Endometrium (tissue), 2 donors: ENCODE measurements around the gene TSLP.

Experiments
- FAIRE-seq: peaks from 2 replicates; lab custom pipeline; 2012; peaks lifted over from hg19 to GRCh38; lab: Jason Lieb, UNC
- donor health status: control.
- donor health status: control.

The TSLP gene

GRCh38 chr5:111071413-111071812 is at the start of gene TSLP:
Gene TSLP, plus strand, starts transcription at chr5:111071713. Its CDS starts 178 bp downstream, at chr5:111071891.
- no peak for FAIRE-seq

GRCh38 chr5:111022301-111022700 is 49.2 kb upstream of the TSLP start:
- FAIRE-seq: no peak

GRCh38 chr5:111028865-111029264 is 42.6 kb upstream of the TSLP start:
- FAIRE-seq: no peak

- FAIRE-seq: no peak
These were observed 27.6 kb upstream of the TSLP start for GRCh38 chr5:111043712-111044506.

- no peak for FAIRE-seq
These were observed 13.4 kb upstream of the TSLP start for GRCh38 chr5:111058064-111058463.

GRCh38 chr5:111060169-111060568 is 11.3 kb upstream of the TSLP start:
- no peak for FAIRE-seq

- FAIRE-seq: peak; percentile 72
These were observed 9.9 kb upstream of the TSLP start for GRCh38 chr5:111061618-111062017.

- no peak for FAIRE-seq
These were observed 7.7 kb upstream of the TSLP start for GRCh38 chr5:111063709-111064322.

- no peak for FAIRE-seq
These were observed 5.1 kb upstream of the TSLP start for GRCh38 chr5:111066261-111066938.

- FAIRE-seq: no peak
These were observed 3.3 kb upstream of the TSLP start for GRCh38 chr5:111068213-111068612.

- FAIRE-seq: no peak
These were observed 1.7 kb upstream of the TSLP start for GRCh38 chr5:111069839-111070238.

GRCh38 chr5:111070272-111071134 is 1.0 kb upstream of the TSLP start:
- FAIRE-seq: no peak

- FAIRE-seq: no peak
These were observed 1.6 kb downstream of the TSLP start for GRCh38 chr5:111072949-111073682.

GRCh38 chr5:111074244-111074643 is 2.7 kb downstream of the TSLP start:
- FAIRE-seq: no peak

- FAIRE-seq: no peak
These were observed 4.0 kb downstream of the TSLP start for GRCh38 chr5:111075520-111075919.

GRCh38 chr5:111076091-111076490 is 4.6 kb downstream of the TSLP start:
- no peak for FAIRE-seq

GRCh38 chr5:111077678-111078077 is 6.2 kb downstream of the TSLP start:
- FAIRE-seq: no peak

- FAIRE-seq: no peak
These were observed 8.3 kb downstream of the TSLP start for GRCh38 chr5:111079846-111080245.

- FAIRE-seq: no peak
These were observed 11.8 kb downstream of the TSLP start for GRCh38 chr5:111083323-111083722.

GRCh38 chr5:111092062-111092853 is 20.7 kb downstream of the TSLP start, which contains the start of gene WDR36:
Gene WDR36, plus strand, starts transcription at chr5:111092348. Its CDS starts 109 bp downstream, at chr5:111092457.
- peak; percentile 87 for FAIRE-seq

- no peak for FAIRE-seq
These were observed 24.5 kb downstream of the TSLP start for GRCh38 chr5:111095982-111096381.
